Smooth muscle cell (in vitro differentiated cells): ENCODE measurements around the gene BAHD1. TPM values are rescaled to one million over a fixed set of nuclear protein-coding genes. Genes with fewer than 3 reads are reported as not detected.
A peak's percentile ranks its signal among the peaks of the same experiment; 100 is the strongest.

Experiments used
- DNase-seq: peaks from one replicate; lab custom pipeline; 2025; ENCODE audit not compliant: unreplicated experiment; lab: John Stamatoyannopoulos, UW
- H2AFZ ChIP-seq: fragments of 200-600 bp; sonication (generic); 2 replicates; pipeline ENCODE4 v1.6.0; 2016; ENCODE audit warnings: antibody characterized with exemption, low read depth, mild to moderate bottlenecking
- H3F3A ChIP-seq: fragments of 200-600 bp; sonication (generic); 2 replicates; pipeline ENCODE4 v1.6.0; 2017; ENCODE audit warnings: antibody characterized with exemption, low read depth
- H3K27ac ChIP-seq: fragments of 200-600 bp; sonication (generic); 2 replicates; pipeline ENCODE4 v1.5.1; 2016; ENCODE audit warnings: low read depth, mild to moderate bottlenecking
- H3K27me3 ChIP-seq: fragments of 200-600 bp; sonication (generic); 2 replicates; pipeline ENCODE4 v1.6.1; 2016; ENCODE audit warnings: low read depth, mild to moderate bottlenecking
- H3K36me3 ChIP-seq: fragments of 200-600 bp; sonication (generic); 2 replicates; pipeline ENCODE4 v1.5.1; 2016; ENCODE audit warnings: low read depth
- H3K4me1 ChIP-seq: fragments of 200-600 bp; sonication (generic); 2 replicates; pipeline ENCODE4 v1.5.1; 2016; ENCODE audit warnings: low read depth
- H3K4me2 ChIP-seq: fragments of 200-600 bp; sonication (generic); 2 replicates; pipeline ENCODE4 v1.6.0; 2016; ENCODE audit warnings: mild to moderate bottlenecking
- H3K4me3 ChIP-seq: fragments of 200-600 bp; sonication (generic); 2 replicates; pipeline ENCODE4 v1.5.1; 2016; ENCODE audit warnings: mild to moderate bottlenecking
- H3K79me2 ChIP-seq: fragments of 200-600 bp; sonication (generic); 2 replicates; pipeline ENCODE4 v1.6.0; 2016; ENCODE audit warnings: low read depth, mild to moderate bottlenecking
- H3K9ac ChIP-seq: fragments of 200-600 bp; sonication (generic); 2 replicates; pipeline ENCODE4 v1.6.0; 2016; ENCODE audit warnings: low read depth
- H3K9me3 ChIP-seq: fragments of 200-600 bp; sonication (generic); replicated peaks from 2 replicates; pipeline ENCODE4 v1.5.1; 2016; ENCODE audit warnings: low read depth
- H4K20me1 ChIP-seq: fragments of 200-600 bp; sonication (generic); 2 replicates; pipeline ENCODE4 v1.6.0; 2016; ENCODE audit warnings: low read depth
- WGBS: methylation state at CpG from one replicate; pipeline ENCODE4 v1.1.7; 2016; ENCODE audit warnings: low lambda C conversion rate; 5-methylcytosine and 5-hydroxymethylcytosine counted together
- polyA plus RNA-seq: library from polyadenylated mRNA; unstranded; fragments of >200 nt; fragmentation: Nextera tagmentation; extraction: Ambion mirVana; gene quantifications from 2 replicates; pipeline ENCODE4 v1.2.1, GENCODE V29; 2016
- total RNA-seq: library from RNA; depleted of rRNA; stranded (reverse); fragments of >200 nt; gene quantifications from 2 replicates; pipeline ENCODE4 v1.2.3, GENCODE V29; 2014
- TF ChIP-seq, protein P1 (sequence below): fragments of 200-600 bp; sonication (generic); IDR thresholded peaks from 2 replicates; pipeline ENCODE4 v1.5.1; 2017; ENCODE audit warnings: borderline replicate concordance, mild to moderate bottlenecking, antibody characterized with exemption; ENCODE audit not compliant: insufficient read depth, poor library complexity, severe bottlenecking

BAHD1 gene
- total and polyA plus RNA-seq, 2 experiments from 2014 or later, result 8.4 to 11.1 TPM

DNA sequence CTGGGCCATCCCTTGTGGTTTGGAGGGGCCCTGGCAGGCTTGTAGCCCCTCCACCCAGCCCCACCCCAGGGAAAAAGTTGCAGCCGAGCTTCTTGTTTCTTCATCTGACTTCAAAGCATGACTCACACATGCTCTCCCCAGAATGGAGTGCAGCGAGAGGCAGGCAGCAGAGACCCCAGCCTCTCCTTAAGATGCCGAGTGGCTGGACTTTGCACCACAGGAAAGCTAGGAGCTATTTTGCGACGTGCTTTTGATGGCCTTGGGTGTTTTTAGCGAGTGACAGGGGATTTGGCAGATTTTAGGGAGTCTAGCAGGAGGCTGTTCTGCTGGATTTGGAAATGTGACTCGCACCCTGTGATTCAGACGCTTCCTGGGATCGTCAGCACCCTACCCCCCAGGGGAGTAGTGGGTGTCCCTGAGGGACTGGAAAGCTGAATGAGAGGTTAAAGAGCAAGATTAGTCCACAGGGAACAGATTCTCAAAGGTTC lies 14.2 kb downstream of the BAHD1 start:
- Histone ChIP-seq H3K79me2 (peaks cover 62% of the 10 kb centered on the region), H2AFZ (no peak overlapping the region), H3K4me2 (peak overlapping the region; percentile 74), H3K9me3 (no peaks in the 10 kb centered on the region), H3K36me3 (no peaks in the 10 kb centered on the region), H3K4me1 (peaks cover 27% of the 10 kb centered on the region), H3K4me3 (no peak overlapping the region), H3K27ac (peak overlapping the region; percentile 49), H3F3A (no peaks in the 10 kb centered on the region), H3K9ac (no peak overlapping the region), H4K20me1 (peaks cover 100% of the 10 kb centered on the region), H3K27me3 (no peaks in the 10 kb centered on the region)
- TF ChIP-seq, protein P1, sequence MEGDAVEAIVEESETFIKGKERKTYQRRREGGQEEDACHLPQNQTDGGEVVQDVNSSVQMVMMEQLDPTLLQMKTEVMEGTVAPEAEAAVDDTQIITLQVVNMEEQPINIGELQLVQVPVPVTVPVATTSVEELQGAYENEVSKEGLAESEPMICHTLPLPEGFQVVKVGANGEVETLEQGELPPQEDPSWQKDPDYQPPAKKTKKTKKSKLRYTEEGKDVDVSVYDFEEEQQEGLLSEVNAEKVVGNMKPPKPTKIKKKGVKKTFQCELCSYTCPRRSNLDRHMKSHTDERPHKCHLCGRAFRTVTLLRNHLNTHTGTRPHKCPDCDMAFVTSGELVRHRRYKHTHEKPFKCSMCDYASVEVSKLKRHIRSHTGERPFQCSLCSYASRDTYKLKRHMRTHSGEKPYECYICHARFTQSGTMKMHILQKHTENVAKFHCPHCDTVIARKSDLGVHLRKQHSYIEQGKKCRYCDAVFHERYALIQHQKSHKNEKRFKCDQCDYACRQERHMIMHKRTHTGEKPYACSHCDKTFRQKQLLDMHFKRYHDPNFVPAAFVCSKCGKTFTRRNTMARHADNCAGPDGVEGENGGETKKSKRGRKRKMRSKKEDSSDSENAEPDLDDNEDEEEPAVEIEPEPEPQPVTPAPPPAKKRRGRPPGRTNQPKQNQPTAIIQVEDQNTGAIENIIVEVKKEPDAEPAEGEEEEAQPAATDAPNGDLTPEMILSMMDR, result no peak
- 14% methylated on average over 9 of the region's 9 CpGs for WGBS
- no peak for DNase-seq

DNA sequence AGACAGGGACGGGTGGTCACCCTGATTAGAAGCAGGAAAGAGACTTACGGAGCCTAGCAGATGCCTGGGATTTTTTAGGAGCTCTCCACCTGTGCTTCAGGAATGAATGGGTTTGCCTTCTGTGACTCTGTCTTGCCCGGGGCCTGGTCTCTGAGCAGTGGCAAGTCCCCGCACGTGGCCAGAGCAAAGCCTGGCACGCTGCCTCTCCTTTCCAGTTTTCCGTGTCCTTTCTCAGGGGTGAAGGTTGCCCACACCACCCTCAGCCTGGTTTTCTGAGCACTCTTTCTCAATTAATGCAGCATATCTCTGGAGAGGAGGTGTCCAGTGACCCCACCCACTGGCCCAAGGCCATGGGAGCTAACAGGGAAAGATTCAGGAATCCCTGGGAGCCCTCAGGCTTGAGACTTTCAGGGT lies 15.6 kb downstream of the BAHD1 start:
- Histone ChIP-seq H3K4me3 (no peak overlapping the region), H2AFZ (no peak overlapping the region), H3K36me3 (no peaks in the 10 kb centered on the region), H3K9me3 (no peaks in the 10 kb centered on the region), H3F3A (no peaks in the 10 kb centered on the region), H3K4me2 (no peak overlapping the region), H4K20me1 (peaks cover 100% of the 10 kb centered on the region), H3K79me2 (peaks cover 49% of the 10 kb centered on the region), H3K27me3 (no peaks in the 10 kb centered on the region), H3K27ac (no peak overlapping the region), H3K4me1 (peaks cover 24% of the 10 kb centered on the region), H3K9ac (no peak overlapping the region)
- WGBS, result 58% methylated on average over 7 of the region's 7 CpGs
- no peak for DNase-seq
- TF ChIP-seq, protein P1, result no peak

DNA sequence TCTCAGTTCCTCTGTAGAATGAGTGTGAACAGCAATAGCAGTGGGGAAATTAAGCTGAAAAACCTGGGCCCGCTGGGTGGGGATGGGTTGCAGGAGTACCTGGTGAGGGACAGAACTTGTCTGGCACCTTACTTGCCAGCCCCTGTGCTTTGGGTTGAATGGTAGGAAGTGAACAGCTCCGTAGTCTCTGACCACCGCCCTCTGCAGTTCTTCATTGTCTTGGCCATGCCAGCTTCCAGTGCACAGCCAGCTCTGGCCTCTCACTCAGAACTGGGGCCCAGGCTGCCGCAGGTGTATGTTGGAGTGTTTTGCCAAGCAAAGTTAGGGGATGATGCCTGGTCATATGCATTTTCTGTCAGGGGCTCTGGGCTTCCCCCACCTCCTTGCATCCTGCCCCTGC lies 16.0 kb downstream of the BAHD1 start:
- H3K27ac ChIP-seq, result no peak overlapping the region
- no peaks in the 10 kb centered on the region for H3F3A ChIP-seq
- 86% methylated on average over 4 of the region's 4 CpGs for WGBS
- no peaks in the 10 kb centered on the region for H3K27me3 ChIP-seq
- peaks cover 21% of the 10 kb centered on the region for H3K4me1 ChIP-seq
- no peak overlapping the region for H3K9ac ChIP-seq
- no peaks in the 10 kb centered on the region for H3K36me3 ChIP-seq
- peaks cover 100% of the 10 kb centered on the region for H4K20me1 ChIP-seq
- H3K79me2 ChIP-seq, result peaks cover 44% of the 10 kb centered on the region
- no peaks in the 10 kb centered on the region for H3K9me3 ChIP-seq
- no peak overlapping the region for H3K4me3 ChIP-seq
- H3K4me2 ChIP-seq, result no peak overlapping the region
- H2AFZ ChIP-seq, result no peak overlapping the region
- DNase-seq, result no peak
- TF ChIP-seq, protein P1, result no peak
